ENCODE data around the gene FAM107B.
"Not testable (repeated sequence)": the region's sequence is repeated elsewhere in the genome, so short reads cannot be mapped to it uniquely, and the experiment has no call there.

Gene FAM107B

GRCh38 chr10:14692344-14693076 lies 82.2 kb downstream of the FAM107B start:
- no peak for DNase-seq (ENCODE audit: low read depth in 2 of 2)

- DNase-seq (ENCODE audit: low read depth in 2 of 2) = no peak
These were observed 83.3 kb downstream of the FAM107B start for GRCh38 chr10:14691359-14691758.

GRCh38 chr10:14688606-14689005 lies 86.1 kb downstream of the FAM107B start:
- no peak for DNase-seq (ENCODE audit: low read depth in 2 of 2)

- not testable (repeated sequence) for DNase-seq (ENCODE audit: low read depth in 2 of 2)
These were observed 86.5 kb downstream of the FAM107B start for GRCh38 chr10:14688189-14688588.

- DNase-seq (ENCODE audit: low read depth in 2 of 2) = no peak
These were observed 87.4 kb downstream of the FAM107B start for GRCh38 chr10:14687340-14687739.

- DNase-seq (ENCODE audit: low read depth in 2 of 2) = no peak
These were observed 88.3 kb downstream of the FAM107B start for GRCh38 chr10:14686356-14686755.

GRCh38 chr10:14684354-14684753 lies 90.3 kb downstream of the FAM107B start:
- no peak for DNase-seq (ENCODE audit: low read depth in 2 of 2)

- DNase-seq (ENCODE audit: low read depth in 2 of 2) = no peak
These were observed 91.4 kb downstream of the FAM107B start for GRCh38 chr10:14683256-14683655.

- DNase-seq (ENCODE audit: low read depth in 2 of 2) = no peak
These were observed 92.9 kb downstream of the FAM107B start for GRCh38 chr10:14681802-14682201.

- DNase-seq (ENCODE audit: low read depth in 2 of 2) = no peak
These were observed 93.4 kb downstream of the FAM107B start for GRCh38 chr10:14681305-14681704.

GRCh38 chr10:14678637-14679036 lies 96.1 kb downstream of the FAM107B start:
- no peak for DNase-seq (ENCODE audit: low read depth in 2 of 2)

GRCh38 chr10:14676732-14677131 lies 98.0 kb downstream of the FAM107B start:
- DNase-seq (ENCODE audit: low read depth in 2 of 2) = no peak

GRCh38 chr10:14674376-14675050 lies 100.2 kb downstream of the FAM107B start:
- no peak for DNase-seq (ENCODE audit: low read depth in 2 of 2)

- DNase-seq (ENCODE audit: low read depth in 2 of 2) = no peak
These were observed 101.4 kb downstream of the FAM107B start for GRCh38 chr10:14673189-14673861.

- no peak for DNase-seq (ENCODE audit: low read depth in 2 of 2)
These were observed 103.3 kb downstream of the FAM107B start for GRCh38 chr10:14671386-14671831.

- DNase-seq (ENCODE audit: low read depth in 2 of 2) = no peak
These were observed 104.0 kb downstream of the FAM107B start for GRCh38 chr10:14670551-14671240.

- no peak for DNase-seq (ENCODE audit: low read depth in 2 of 2)
These were observed 105.1 kb downstream of the FAM107B start for GRCh38 chr10:14669576-14669975.

- DNase-seq (ENCODE audit: low read depth in 2 of 2) = no peak
These were observed 106.9 kb downstream of the FAM107B start for GRCh38 chr10:14667781-14668180.

- no peak for DNase-seq (ENCODE audit: low read depth in 2 of 2)
These were observed 107.4 kb downstream of the FAM107B start for GRCh38 chr10:14667280-14667679.

- DNase-seq (ENCODE audit: low read depth in 2 of 2) = no peak
These were observed 108.5 kb downstream of the FAM107B start for GRCh38 chr10:14665865-14666857.

GRCh38 chr10:14665304-14665703 lies 109.4 kb downstream of the FAM107B start:
- DNase-seq (ENCODE audit: low read depth in 2 of 2) = no peak

Data from stimulated activated CD4-positive, alpha-beta T cell treated with anti-CD3 and anti-CD28 coated beads, Interleukin-4, amount 100 ng/mL, for 48 hours (primary cell).